ENCODE results near the gene TIMM17B.
"Not testable (repeated sequence)": the region's sequence is repeated elsewhere in the genome, so short reads cannot be mapped to it uniquely, and the experiment has no call there.

TIMM17B gene

GRCh38 chrX:48894891-48895290 lies 2.7 kb downstream of the TIMM17B start:
- no peak for DNase-seq (ENCODE audit: low read depth, low spot score)

GRCh38 chrX:48893556-48894348 lies 3.8 kb downstream of the TIMM17B start:
- no peak for DNase-seq (ENCODE audit: low read depth, low spot score)

- DNase-seq (ENCODE audit: low read depth, low spot score): no peak
Measured at GRCh38 chrX:48892896-48893295, 4.7 kb downstream of the TIMM17B start.

- DNase-seq (ENCODE audit: low read depth, low spot score): no peak
Measured at GRCh38 chrX:48891402-48892288, 5.9 kb downstream of the TIMM17B start.

- DNase-seq (ENCODE audit: low read depth, low spot score): no peak
Measured at GRCh38 chrX:48890934-48891401, 6.6 kb downstream of the TIMM17B start.

GRCh38 chrX:48890296-48890925 lies 7.2 kb downstream of the TIMM17B start:
- no peak for DNase-seq (ENCODE audit: low read depth, low spot score)

- not testable (repeated sequence) for DNase-seq (ENCODE audit: low read depth, low spot score)
Measured at GRCh38 chrX:48886586-48886985, 11.0 kb downstream of the TIMM17B start.

GRCh38 chrX:48883729-48884128 lies 13.8 kb downstream of the TIMM17B start:
- DNase-seq (ENCODE audit: low read depth, low spot score): no peak

- DNase-seq (ENCODE audit: low read depth, low spot score): not testable (repeated sequence)
Measured at GRCh38 chrX:48876944-48877343, 20.6 kb downstream of the TIMM17B start.

- not testable (repeated sequence) for DNase-seq (ENCODE audit: low read depth, low spot score)
Measured at GRCh38 chrX:48872017-48872416, 25.6 kb downstream of the TIMM17B start.

GRCh38 chrX:48864210-48864609 lies 33.4 kb downstream of the TIMM17B start:
- no peak for DNase-seq (ENCODE audit: low read depth, low spot score)

GRCh38 chrX:48854898-48855297 lies 42.7 kb downstream of the TIMM17B start:
- DNase-seq (ENCODE audit: low read depth, low spot score): no peak

GRCh38 chrX:48854121-48854804 lies 43.3 kb downstream of the TIMM17B start:
- DNase-seq (ENCODE audit: low read depth, low spot score): not testable (repeated sequence)

GRCh38 chrX:48853494-48853893 lies 44.1 kb downstream of the TIMM17B start:
- not testable (repeated sequence) for DNase-seq (ENCODE audit: low read depth, low spot score)

GRCh38 chrX:48852857-48853256 lies 44.7 kb downstream of the TIMM17B start:
- DNase-seq (ENCODE audit: low read depth, low spot score): no peak

GRCh38 chrX:48848847-48849246 lies 48.7 kb downstream of the TIMM17B start:
- DNase-seq (ENCODE audit: low read depth, low spot score): no peak

Data from iPS DF 19.7 (cell line).